A673 (cell line): ENCODE data around the gene FNBP1. TPM values are rescaled to one million over a fixed set of nuclear protein-coding genes. Genes with fewer than 3 reads are reported as not detected.
A peak's percentile ranks its signal among the peaks of the same experiment; 100 is the strongest.

Experiments
- BruUV-seq: library from RNA; stranded (reverse); fragments of 400-500 nt; replicated peaks from 2 replicates; lab custom pipeline; 2021; lab: Mats Ljungman, UMichigan
- CTCF ChIA-PET: fragments of 300-600 bp; sonication (Branson Sonifier 250); formaldehyde crosslinking; loops from one replicate; lab custom pipeline; 2022; ENCODE audit warnings: antibody characterized with exemption; lab: Charles Lee
- POLR2A ChIA-PET: fragments of 300-600 bp; sonication (Branson Sonifier 250); formaldehyde crosslinking; loops from one replicate; lab custom pipeline; 2022; ENCODE audit warnings: antibody characterized with exemption; ENCODE audit not compliant: low non-redundant PET; lab: Charles Lee
- DNase-seq: peaks from one replicate; pipeline ENCODE4 v3.0.0-alpha.2; 2015; ENCODE audit warnings: low spot score
- H3K27ac ChIP-seq: fragments of 200-600 bp; sonication (generic); 2 replicates; pipeline ENCODE4 v1.5.1; 2016; ENCODE audit warnings: mixed run types, low read depth, mild to moderate bottlenecking, mixed read lengths, antibody characterized with exemption, low read length; ENCODE audit not compliant: poor library complexity, severe bottlenecking
- H3K27me3 ChIP-seq: fragments of 200-600 bp; sonication (generic); replicated peaks from 2 replicates; pipeline ENCODE4 v1.6.1; 2017; ENCODE audit warnings: mixed run types, low read depth, mild to moderate bottlenecking, mixed read lengths, antibody characterized with exemption, low read length; ENCODE audit not compliant: insufficient read depth, poor library complexity
- H3K36me3 ChIP-seq: fragments of 200-600 bp; sonication (generic); 2 replicates; pipeline ENCODE4 v1.6.1; 2016; ENCODE audit warnings: mixed run types, mild to moderate bottlenecking, mixed read lengths, antibody characterized with exemption, low read length; ENCODE audit not compliant: insufficient read depth, poor library complexity, severe bottlenecking
- H3K4me1 ChIP-seq: fragments of 200-600 bp; sonication (generic); 2 replicates; pipeline ENCODE4 v1.6.1; 2017; ENCODE audit warnings: mixed run types, mild to moderate bottlenecking, mixed read lengths, antibody characterized with exemption, low read length; ENCODE audit not compliant: insufficient read depth, poor library complexity, severe bottlenecking
- H3K4me3 ChIP-seq: fragments of 200-600 bp; sonication (generic); 2 replicates; pipeline ENCODE4 v1.5.1; 2016; ENCODE audit warnings: low read depth, mixed run types, mild to moderate bottlenecking, mixed read lengths, low read length; ENCODE audit not compliant: poor library complexity, severe bottlenecking
- H3K9me3 ChIP-seq: fragments of 200-600 bp; sonication (generic); 2 replicates; pipeline ENCODE4 v1.6.1; 2016; ENCODE audit warnings: mixed run types, low read depth, mild to moderate bottlenecking, mixed read lengths, antibody characterized with exemption, low read length; ENCODE audit not compliant: poor library complexity, severe bottlenecking
- EZH2 ChIP-seq: fragments of 200-600 bp; sonication (generic); IDR thresholded peaks from 2 replicates; pipeline ENCODE4 v1.6.1; 2017; ENCODE audit warnings: borderline replicate concordance, low read depth, mild to moderate bottlenecking, mixed read lengths, antibody characterized with exemption, low read length; ENCODE audit not compliant: poor library complexity, severe bottlenecking
- intact Hi-C: fragments of 100-400 bp; cut with micrococcal nuclease; formaldehyde crosslinking; loops from one replicate; pipeline ENCODE4 v1.10.0; 2022; ENCODE audit not compliant: unreplicated experiment
- total RNA-seq: library from RNA; stranded (reverse); gene quantifications from 2 replicates; pipeline ENCODE4 v1.2.3, GENCODE V29; 2021
- TF ChIP-seq, protein P1 (sequence below): fragments of 300-800, 200-600 bp; sonication (generic); conservative IDR thresholded peaks from 2 replicates; pipeline ENCODE4 v1.5.1; 2017; ENCODE audit warnings: low read depth, mild to moderate bottlenecking, antibody characterized with exemption, low read length, moderate library complexity, mixed read lengths

FNBP1 gene
- total RNA-seq, 1 experiment from 2014 or later: 200 TPM

DNA sequence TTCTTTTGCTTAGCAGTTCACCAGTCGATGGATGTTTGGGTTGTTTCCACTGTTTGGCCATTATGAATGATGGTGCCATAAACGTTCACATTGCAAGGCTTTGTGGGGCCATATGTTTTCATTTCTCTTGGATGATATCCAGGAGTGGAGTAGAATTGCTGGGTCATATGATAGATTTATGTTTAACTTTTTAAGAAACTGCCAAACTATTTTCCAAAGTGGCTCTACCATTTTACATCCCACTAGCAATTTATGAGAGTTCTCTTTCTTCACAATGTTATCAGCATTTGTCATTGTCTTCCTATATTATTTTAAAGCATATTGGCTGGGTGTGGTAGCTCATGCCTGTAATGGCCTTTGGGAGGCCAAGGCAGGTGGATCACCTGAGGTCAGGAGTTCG, 15.9 kb upstream of the FNBP1 start:
- Histone ChIP-seq H3K27ac (no peak overlapping the region), H3K36me3 (peaks cover 6% of the 10 kb centered on the region), H3K4me1 (no peaks in the 10 kb centered on the region), H3K9me3 (no peaks in the 10 kb centered on the region), H3K4me3 (no peak overlapping the region), H3K27me3 (no peaks in the 10 kb centered on the region)
- no TSS peak for BruUV-seq
- intact Hi-C loops: no loop called here
- ChIA-PET CTCF (no interaction called here), POLR2A (no interaction called here)
- no peak for DNase-seq
- TF ChIP-seq, protein P1, sequence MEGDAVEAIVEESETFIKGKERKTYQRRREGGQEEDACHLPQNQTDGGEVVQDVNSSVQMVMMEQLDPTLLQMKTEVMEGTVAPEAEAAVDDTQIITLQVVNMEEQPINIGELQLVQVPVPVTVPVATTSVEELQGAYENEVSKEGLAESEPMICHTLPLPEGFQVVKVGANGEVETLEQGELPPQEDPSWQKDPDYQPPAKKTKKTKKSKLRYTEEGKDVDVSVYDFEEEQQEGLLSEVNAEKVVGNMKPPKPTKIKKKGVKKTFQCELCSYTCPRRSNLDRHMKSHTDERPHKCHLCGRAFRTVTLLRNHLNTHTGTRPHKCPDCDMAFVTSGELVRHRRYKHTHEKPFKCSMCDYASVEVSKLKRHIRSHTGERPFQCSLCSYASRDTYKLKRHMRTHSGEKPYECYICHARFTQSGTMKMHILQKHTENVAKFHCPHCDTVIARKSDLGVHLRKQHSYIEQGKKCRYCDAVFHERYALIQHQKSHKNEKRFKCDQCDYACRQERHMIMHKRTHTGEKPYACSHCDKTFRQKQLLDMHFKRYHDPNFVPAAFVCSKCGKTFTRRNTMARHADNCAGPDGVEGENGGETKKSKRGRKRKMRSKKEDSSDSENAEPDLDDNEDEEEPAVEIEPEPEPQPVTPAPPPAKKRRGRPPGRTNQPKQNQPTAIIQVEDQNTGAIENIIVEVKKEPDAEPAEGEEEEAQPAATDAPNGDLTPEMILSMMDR: no peak
- no peak for TF ChIP-seq EZH2

DNA sequence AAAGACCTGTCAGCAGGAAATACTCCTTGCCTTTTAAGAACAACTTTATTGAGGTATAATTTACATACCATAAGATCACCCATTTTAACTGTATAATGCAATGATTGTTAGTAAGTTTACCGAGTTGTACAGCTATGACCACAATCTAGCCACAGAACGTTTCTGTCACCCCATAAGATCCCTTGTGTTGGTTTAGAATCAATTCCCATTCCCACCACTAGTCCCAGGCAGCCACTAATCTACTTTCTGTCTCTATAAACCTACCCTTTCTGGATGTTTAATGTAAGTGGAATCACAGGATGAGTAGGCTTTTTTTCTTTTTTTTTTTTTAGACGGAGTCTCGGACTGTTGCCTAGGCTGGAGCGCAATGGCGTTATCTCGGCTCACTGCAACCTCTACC, 15.2 kb upstream of the FNBP1 start:
- TF ChIP-seq EZH2: no peak
- TF ChIP-seq, protein P1: peak; percentile 41; the same call in 1 of the 2 replicates
- Histone ChIP-seq H3K4me3 (no peak overlapping the region), H3K27ac (no peak overlapping the region), H3K27me3 (no peaks in the 10 kb centered on the region), H3K4me1 (no peaks in the 10 kb centered on the region), H3K9me3 (no peaks in the 10 kb centered on the region), H3K36me3 (peaks cover 6% of the 10 kb centered on the region)
- BruUV-seq: no TSS peak
- CTCF ChIA-PET: interaction anchor here (0.7 kb wide), 1 partner anchor 120 kb away, joined by 3 read pairs; no protein-coding TSS in a partner anchor
- POLR2A ChIA-PET: no interaction called here
- intact Hi-C loops: no loop called here
- peak; percentile 44 for DNase-seq

DNA sequence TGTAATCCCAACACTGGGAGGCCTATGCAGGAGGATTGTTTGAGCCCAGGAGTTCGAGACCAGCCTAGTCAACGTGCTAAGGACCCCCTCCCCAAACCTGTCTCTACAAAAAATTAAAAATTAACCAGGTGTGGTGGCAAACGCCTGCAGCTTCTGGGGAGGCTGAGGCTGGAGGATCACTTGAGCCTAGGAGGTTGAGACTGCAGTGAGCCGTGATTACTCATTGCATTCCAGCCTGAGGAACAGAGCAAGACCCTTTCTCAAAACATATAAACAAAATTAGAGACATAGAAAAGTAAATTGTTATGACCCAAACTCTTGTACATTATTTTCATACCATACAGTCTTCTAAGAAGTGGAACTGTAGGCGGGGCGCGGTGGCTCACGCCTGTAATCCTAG, 11.8 kb upstream of the FNBP1 start:
- BruUV-seq: no TSS peak
- intact Hi-C loops: loop anchor here (5.0 kb wide), 1 partner anchor 42 kb away; no protein-coding TSS in a partner anchor
- DNase-seq: no peak
- peaks cover 6% of the 10 kb centered on the region for H3K36me3 ChIP-seq
- H3K4me1 ChIP-seq: peaks cover 17% of the 10 kb centered on the region
- H3K9me3 ChIP-seq: no peaks in the 10 kb centered on the region
- peak overlapping the region; percentile 93 for H3K27ac ChIP-seq
- ChIA-PET CTCF (no interaction called here), POLR2A (no interaction called here)
- no peaks in the 10 kb centered on the region for H3K27me3 ChIP-seq
- TF ChIP-seq EZH2: no peak
- TF ChIP-seq, protein P1: no peak
- peak overlapping the region; percentile 68 for H3K4me3 ChIP-seq
